Activated CD4-positive, alpha-beta T cell treated with anti-CD3 and anti-CD28 coated beads, Interleukin-2, amount 10 ng/mL, durations not matched to agents 7 days and 5 days (primary cell): ENCODE data around the gene LRP3. TPM values are rescaled to one million over a fixed set of nuclear protein-coding genes. Genes with fewer than 3 reads are reported as not detected.

Source experiments
- CTCF ChIA-PET: fragments of 350-600 bp; sonication (Branson Sonifier 250); formaldehyde crosslinking; loops from one replicate; lab custom pipeline; 2021; ENCODE audit warnings: antibody characterized with exemption; lab: Charles Lee
- POLR2A ChIA-PET: fragments of 350-600 bp; sonication (Branson Sonifier 250); formaldehyde crosslinking; loops from one replicate; lab custom pipeline; 2021; ENCODE audit warnings: antibody characterized with exemption; lab: Charles Lee
- DNase-seq: peaks from one replicate; pipeline ENCODE4 v3.0.0-alpha.2; 2020
- H3K27ac Mint-ChIP-seq: one replicate; pipeline ENCODE4 v1.8.0; 2021; ENCODE audit warnings: mild to moderate bottlenecking, moderate library complexity, mixed read lengths
- H3K27me3 Mint-ChIP-seq: one replicate; pipeline ENCODE4 v1.8.0; 2021; ENCODE audit warnings: mixed read lengths
- H3K36me3 Mint-ChIP-seq: one replicate; pipeline ENCODE4 v1.8.0; 2021; ENCODE audit warnings: low read depth, mixed read lengths
- H3K4me1 Mint-ChIP-seq: one replicate; pipeline ENCODE4 v1.8.0; 2021; ENCODE audit warnings: mixed read lengths
- H3K4me3 Mint-ChIP-seq: one replicate; pipeline ENCODE4 v1.8.0; 2021; ENCODE audit warnings: mild to moderate bottlenecking, moderate library complexity, mixed read lengths
- H3K9me3 Mint-ChIP-seq: one replicate; pipeline ENCODE4 v1.8.0; 2021; ENCODE audit warnings: mixed read lengths
- total RNA-seq, 2 experiments: library from RNA; stranded (reverse); gene quantifications; one replicate each; pipeline ENCODE4 v1.2.3, GENCODE V29; 2021

The LRP3 gene
- total RNA-seq, 2 experiments from 2014 or later = 0.08 to 0.20 TPM

DNA sequence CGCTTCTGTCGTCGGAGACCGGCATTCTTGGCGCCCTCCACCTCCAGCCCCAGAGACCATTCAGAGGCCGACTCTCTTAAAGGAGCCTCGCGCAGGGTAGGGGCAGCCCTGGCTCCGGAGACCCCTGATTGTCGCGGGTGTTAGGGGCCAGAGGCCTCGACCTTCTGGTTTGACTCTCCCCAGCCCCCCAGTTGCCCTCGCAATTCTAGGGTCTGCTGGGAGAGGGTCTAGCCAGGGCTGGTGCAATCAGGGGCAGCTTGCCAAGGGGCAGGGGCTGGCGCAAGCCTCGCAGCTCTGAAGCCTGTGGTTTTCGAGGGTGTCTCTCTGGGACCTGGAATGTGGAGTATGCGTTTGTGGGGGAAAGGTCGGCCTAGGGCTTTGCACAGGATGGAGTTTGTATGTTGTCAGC, 33.1 kb downstream of the LRP3 start:
- H3K4me3 Mint-ChIP-seq = no peak overlapping the region
- ChIA-PET POLR2A (no interaction called here), CTCF (no interaction called here)
- H3K9me3 Mint-ChIP-seq = peaks cover 14% of the 10 kb centered on the region
- no peak overlapping the region for H3K27ac Mint-ChIP-seq
- peaks cover 52% of the 10 kb centered on the region for H3K27me3 Mint-ChIP-seq
- DNase-seq = no peak
- H3K36me3 Mint-ChIP-seq = peaks cover 7% of the 10 kb centered on the region
- H3K4me1 Mint-ChIP-seq = peaks cover 7% of the 10 kb centered on the region

DNA sequence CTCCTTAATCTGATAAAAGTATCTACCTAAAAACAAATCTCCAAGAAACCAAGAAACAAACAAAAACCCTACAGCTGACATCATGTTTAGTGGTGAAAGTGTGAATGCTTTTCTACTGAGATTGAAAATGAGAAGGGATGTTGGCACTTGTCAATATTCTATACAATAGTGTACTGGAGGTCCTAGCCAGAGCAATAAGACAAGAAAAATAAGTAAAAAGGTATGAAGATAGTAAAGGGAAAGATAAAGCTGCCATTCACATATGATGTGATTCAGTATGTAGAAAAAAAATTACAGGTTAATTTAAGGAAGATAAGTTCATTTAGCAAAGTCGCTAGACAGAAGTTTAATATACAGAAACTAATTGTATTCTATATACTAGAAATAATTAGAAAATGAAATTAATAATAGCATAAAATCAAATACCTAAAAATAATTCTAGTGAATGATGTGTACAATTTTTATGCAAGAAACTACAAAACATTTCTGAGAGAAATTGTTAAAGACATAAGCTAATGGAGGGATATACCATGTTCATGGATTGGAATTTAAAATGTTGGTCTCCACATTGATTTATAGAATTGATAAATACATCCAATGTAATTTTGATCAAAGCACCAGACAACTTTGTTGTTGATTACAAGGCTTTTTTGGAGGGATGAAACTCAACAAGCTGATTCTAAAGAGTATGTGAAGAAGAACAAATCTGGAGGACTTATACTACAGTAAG, 33.9 kb downstream of the LRP3 start:
- POLR2A ChIA-PET = no interaction called here
- H3K9me3 Mint-ChIP-seq = peaks cover 14% of the 10 kb centered on the region

DNA sequence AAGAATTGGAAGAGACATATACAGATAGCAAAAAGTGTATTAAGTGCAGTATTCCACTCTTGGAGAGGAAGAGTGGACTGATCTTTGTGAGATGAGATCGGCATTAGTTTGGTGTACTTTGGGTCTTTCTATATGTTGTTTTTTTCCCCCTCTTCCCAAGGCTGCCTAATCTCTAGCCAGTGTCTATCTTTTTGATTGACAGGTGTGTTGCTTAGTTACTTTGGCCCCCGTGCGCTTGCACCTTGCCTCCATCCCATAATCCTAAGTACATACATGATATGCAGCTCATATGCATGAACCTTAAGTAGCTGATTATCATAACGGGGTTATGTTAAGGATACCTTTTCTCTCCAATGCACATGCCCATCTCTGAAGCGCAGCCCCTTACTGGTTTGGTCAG, 35.8 kb downstream of the LRP3 start:
- no peak for DNase-seq
- Mint-ChIP-seq H3K4me1 (peaks cover 6% of the 10 kb centered on the region), H3K4me3 (no peak overlapping the region), H3K36me3 (peaks cover 7% of the 10 kb centered on the region), H3K9me3 (peaks cover 14% of the 10 kb centered on the region), H3K27me3 (peaks cover 32% of the 10 kb centered on the region), H3K27ac (no peak overlapping the region)
- POLR2A ChIA-PET = no interaction called here
- CTCF ChIA-PET = no interaction called here

More for the DNA sequence above, 33.9 kb downstream of the LRP3 start:
- Mint-ChIP-seq H3K27me3 (peaks cover 48% of the 10 kb centered on the region), H3K4me1 (peaks cover 7% of the 10 kb centered on the region), H3K36me3 (peaks cover 7% of the 10 kb centered on the region), H3K27ac (no peak overlapping the region), H3K4me3 (no peak overlapping the region)
- CTCF ChIA-PET = no interaction called here
- DNase-seq = no peak

DNA sequence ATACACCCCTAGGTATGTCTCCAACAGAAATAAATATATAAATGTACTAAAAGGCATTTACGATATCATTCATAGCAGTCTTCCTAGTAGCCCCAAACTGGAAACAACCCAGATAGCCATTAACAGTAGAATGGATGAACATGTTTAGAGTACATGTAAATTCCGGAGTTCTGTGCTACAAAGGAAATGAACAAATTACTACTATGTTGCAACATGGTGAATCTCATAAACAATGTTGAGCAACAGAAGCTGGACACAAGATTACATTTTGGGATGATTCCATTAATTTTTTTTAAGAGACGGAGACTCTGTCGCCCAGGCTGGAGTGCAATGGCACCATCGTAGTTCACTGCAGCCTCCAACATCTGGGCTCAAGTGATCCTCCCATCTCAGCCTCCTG, 37.4 kb downstream of the LRP3 start:
- H3K4me1 Mint-ChIP-seq = peaks cover 8% of the 10 kb centered on the region
- no peak overlapping the region for H3K27ac Mint-ChIP-seq
- peaks cover 14% of the 10 kb centered on the region for H3K9me3 Mint-ChIP-seq
- no peak overlapping the region for H3K4me3 Mint-ChIP-seq
- peaks cover 23% of the 10 kb centered on the region for H3K27me3 Mint-ChIP-seq
- no peak for DNase-seq
- peaks cover 7% of the 10 kb centered on the region for H3K36me3 Mint-ChIP-seq
- POLR2A ChIA-PET = no interaction called here
- CTCF ChIA-PET = no interaction called here

DNA sequence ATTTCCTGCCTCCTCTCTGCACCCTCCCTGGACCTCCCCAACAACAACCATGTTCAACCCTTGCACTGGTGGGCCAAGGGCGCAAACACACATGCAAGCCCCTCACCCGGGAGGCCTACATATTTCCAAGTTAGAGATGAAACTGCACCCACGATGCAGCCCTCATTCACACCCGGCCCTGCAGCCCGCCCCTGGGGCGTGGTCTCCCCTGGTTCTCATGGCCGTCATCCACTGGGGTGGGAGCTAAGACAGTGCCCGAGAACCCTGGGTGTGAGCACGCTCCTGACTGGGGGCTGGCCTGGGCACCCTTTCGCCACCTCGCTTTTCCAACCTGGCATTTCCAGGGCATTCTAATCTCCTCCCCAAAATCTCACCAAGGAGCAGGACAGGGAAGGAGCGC, 38.5 kb downstream of the LRP3 start:
- peaks cover 14% of the 10 kb centered on the region for H3K27me3 Mint-ChIP-seq
- H3K4me1 Mint-ChIP-seq = peaks cover 6% of the 10 kb centered on the region
- H3K9me3 Mint-ChIP-seq = peaks cover 10% of the 10 kb centered on the region
- H3K27ac Mint-ChIP-seq = no peak overlapping the region
- ChIA-PET CTCF (no interaction called here), POLR2A (no interaction called here)
- peaks cover 3% of the 10 kb centered on the region for H3K36me3 Mint-ChIP-seq
- no peak for DNase-seq
- H3K4me3 Mint-ChIP-seq = no peak overlapping the region

DNA sequence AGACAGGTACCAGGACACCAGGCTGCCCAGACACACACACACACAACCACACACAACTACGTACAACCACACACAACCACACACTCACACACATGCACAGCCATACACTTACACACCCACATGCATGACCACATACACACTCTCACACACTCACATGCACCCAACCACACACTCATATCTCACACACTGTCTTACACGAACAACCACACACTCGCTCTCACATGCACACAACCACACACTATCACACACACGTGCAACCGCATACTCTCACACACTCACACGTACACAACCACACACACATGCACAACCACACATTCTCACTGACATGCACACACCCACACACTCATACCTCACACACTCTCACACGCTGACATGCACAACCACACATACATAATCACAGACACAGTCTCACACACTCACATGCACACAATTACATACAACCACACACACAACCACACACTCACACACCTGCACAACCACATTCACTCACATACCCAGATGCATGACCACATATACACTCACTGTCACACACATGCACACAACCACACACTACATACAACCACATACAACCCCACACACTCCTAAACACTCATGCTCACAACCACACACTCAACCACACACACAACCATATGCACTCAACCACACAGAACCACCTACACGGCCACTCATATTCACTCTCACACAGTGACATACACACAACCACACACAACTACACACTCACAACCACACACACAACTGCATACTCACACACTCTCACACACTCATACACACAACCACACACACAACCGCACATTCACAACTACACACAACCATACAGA, 39.1 kb downstream of the LRP3 start:
- CTCF ChIA-PET = interaction anchor here (0.8 kb wide), 1 partner anchor 174 kb away, joined by 3 read pairs; no protein-coding TSS in a partner anchor

DNA sequence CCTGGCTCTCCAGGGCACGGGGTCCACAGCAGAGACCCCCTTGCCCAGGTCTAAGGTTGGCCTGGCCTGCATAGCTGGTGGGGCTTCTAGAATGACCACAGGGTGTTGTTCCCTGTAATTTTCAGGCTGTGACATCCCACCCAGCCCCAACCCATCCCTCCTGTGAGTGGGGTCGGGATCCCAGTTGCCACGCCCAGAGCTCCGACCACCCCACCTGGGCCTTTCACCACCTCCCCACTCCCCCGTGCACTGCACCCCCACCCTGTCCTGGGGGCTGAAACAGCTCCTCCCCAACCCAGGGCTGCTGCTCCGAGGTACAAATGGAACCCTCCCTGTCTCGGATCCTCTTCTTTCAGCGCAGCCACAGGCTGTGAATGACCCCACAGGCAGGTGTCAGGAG, 40.0 kb downstream of the LRP3 start:
- DNase-seq = no peak
- Mint-ChIP-seq H3K27ac (no peak overlapping the region), H3K27me3 (peaks cover 4% of the 10 kb centered on the region), H3K36me3 (no peaks in the 10 kb centered on the region), H3K4me1 (peaks cover 6% of the 10 kb centered on the region), H3K9me3 (no peaks in the 10 kb centered on the region), H3K4me3 (no peak overlapping the region)
- CTCF ChIA-PET = interaction anchor here (0.8 kb wide), 1 partner anchor 173 kb away, joined by 3 read pairs; no protein-coding TSS in a partner anchor
- POLR2A ChIA-PET = no interaction called here

More for the DNA sequence above, 39.1 kb downstream of the LRP3 start:
- Mint-ChIP-seq H3K9me3 (peaks cover 6% of the 10 kb centered on the region), H3K36me3 (no peaks in the 10 kb centered on the region), H3K27me3 (peaks cover 10% of the 10 kb centered on the region), H3K4me3 (no peak overlapping the region), H3K27ac (no peak overlapping the region), H3K4me1 (peaks cover 6% of the 10 kb centered on the region)
- no peak for DNase-seq
- POLR2A ChIA-PET = no interaction called here

DNA sequence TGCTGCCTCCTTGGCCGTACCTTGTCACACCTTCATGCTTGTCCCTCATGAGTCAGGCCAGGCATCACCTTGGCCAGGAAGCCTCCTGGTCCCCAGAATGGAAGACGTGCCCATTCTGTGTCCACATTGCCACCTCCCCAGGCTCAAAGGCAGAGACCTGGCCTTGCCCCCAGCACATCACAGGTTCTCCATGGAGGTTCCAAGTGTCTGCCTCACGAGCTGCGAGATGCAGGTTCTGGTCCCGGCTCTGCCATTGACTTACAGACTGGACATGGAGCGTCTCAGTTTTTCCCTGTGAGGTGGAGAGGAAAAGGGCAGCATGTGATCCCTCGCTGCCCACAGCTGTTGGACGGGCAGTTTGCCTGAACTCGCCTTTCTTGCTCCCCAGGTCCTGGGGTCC, 40.6 kb downstream of the LRP3 start:
- POLR2A ChIA-PET = no interaction called here
- no peak for DNase-seq
- no peaks in the 10 kb centered on the region for H3K36me3 Mint-ChIP-seq
- H3K4me3 Mint-ChIP-seq = no peak overlapping the region
- H3K9me3 Mint-ChIP-seq = no peaks in the 10 kb centered on the region
- H3K27me3 Mint-ChIP-seq = peaks cover 4% of the 10 kb centered on the region
- CTCF ChIA-PET = interaction anchor here (0.6 to 1.4 kb wide), 5 partner anchors 21 to 868 kb away, joined by 3 to 6 read pairs (median 4); no protein-coding TSS in a partner anchor
- H3K27ac Mint-ChIP-seq = no peak overlapping the region
- peaks cover 6% of the 10 kb centered on the region for H3K4me1 Mint-ChIP-seq

DNA sequence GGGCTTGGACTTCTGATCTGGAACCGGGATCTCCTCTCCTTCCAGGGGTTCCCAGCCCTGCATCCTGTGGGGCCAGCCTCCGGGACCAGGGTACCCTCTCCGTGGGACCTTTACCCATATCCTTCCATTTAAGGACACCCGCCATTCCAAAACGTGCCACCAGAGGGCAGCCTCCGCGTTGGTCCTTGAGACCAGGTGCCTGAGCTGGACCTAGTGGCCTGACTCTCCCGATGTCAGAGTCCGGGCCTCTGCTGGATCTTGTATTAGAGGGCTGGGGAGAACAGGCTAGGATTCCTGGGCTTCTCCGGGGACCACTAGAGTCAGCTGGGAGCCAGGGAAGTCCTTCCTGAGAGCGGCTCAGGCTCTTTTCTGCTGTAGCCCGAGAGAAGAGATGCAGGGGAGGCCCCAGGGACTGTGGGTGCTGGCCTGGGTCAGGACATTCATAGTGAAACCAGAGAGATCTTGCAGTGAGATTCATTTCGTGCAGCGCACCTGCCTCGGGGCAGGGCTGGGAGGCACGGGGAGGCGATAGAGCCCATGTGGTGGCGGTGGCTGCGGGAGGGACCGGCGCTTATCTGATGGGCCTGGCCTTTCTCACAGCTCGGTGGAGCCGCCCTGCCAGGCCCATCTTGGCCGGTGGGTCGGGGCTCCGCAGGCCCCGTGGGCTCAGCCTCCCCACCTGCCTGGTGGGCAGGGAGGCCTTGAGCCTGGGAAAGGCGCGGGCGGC, 41.3 kb downstream of the LRP3 start:
- ChIA-PET CTCF (interaction anchor here (0.6 to 1.4 kb wide), 10 partner anchors 20 to 867 kb away, joined by 3 to 6 read pairs (median 4); no protein-coding TSS in a partner anchor), POLR2A (no interaction called here)
- H3K27ac Mint-ChIP-seq = no peak overlapping the region

DNA sequence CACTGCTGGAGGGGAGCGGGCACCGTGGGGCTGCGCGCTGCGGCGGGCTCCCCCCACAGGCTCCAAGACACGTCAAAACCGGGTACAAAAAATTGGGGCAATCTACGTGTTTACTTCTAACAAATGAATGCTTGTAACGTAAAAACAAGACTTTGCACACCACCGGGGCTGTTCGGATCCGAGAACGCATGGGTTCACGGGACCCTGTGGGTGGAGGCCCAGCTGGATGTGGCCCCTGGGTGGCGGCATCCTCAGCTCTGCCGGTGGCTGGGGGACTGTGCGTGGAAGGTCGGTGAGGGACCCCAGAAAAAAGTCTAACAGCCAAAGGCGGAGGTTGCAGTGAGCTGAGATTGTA, 41.8 kb downstream of the LRP3 start:
- no peaks in the 10 kb centered on the region for H3K9me3 Mint-ChIP-seq
- no peak for DNase-seq

More for the DNA sequence above, 41.3 kb downstream of the LRP3 start:
- no peaks in the 10 kb centered on the region for H3K9me3 Mint-ChIP-seq
- no peaks in the 10 kb centered on the region for H3K36me3 Mint-ChIP-seq
- H3K4me3 Mint-ChIP-seq = no peak overlapping the region
- H3K4me1 Mint-ChIP-seq = peaks cover 6% of the 10 kb centered on the region
- peak; percentile 74 for DNase-seq
- peaks cover 4% of the 10 kb centered on the region for H3K27me3 Mint-ChIP-seq

DNA sequence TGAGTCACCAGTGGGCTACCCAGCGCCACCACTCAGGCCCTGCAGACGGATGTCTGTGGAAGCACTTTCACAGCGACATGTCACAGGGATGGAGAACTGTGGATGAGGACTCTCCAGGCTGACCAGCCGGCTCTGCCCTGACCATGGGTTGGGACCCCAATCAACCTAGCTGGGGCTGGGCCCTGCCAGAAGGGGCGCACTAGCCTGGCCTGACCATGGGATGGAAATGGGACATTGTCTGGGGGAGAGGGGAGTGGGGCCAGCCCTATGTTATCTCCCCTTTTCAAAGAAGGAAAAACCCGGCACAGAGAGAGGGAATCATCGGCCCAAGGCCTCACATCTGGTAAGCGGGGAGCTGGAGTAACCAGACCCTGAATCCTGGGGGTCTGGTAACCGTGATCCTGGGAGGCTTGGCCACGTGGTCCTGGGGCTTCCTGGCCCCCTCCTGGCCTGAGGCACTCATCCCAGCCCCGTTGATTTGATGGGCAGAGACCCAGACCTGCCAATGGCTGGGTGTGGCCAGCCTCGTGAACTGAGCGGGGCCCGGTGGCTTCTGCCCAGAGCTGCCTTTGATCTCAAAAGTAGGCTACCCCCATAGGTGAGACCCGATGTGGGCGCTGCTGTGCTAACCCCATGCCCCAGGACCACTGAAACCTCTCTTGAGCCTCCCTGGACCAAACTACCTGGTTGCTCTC, 42.7 kb downstream of the LRP3 start:
- no peak overlapping the region for H3K27ac Mint-ChIP-seq
- POLR2A ChIA-PET = no interaction called here
- no peaks in the 10 kb centered on the region for H3K9me3 Mint-ChIP-seq
- no peak overlapping the region for H3K4me3 Mint-ChIP-seq
- CTCF ChIA-PET = interaction anchor here (1.0 kb wide), 1 partner anchor 170 kb away, joined by 6 read pairs; no protein-coding TSS in a partner anchor
- no peaks in the 10 kb centered on the region for H3K27me3 Mint-ChIP-seq
- peaks cover 6% of the 10 kb centered on the region for H3K4me1 Mint-ChIP-seq
- H3K36me3 Mint-ChIP-seq = no peaks in the 10 kb centered on the region
- no peak for DNase-seq

More for the DNA sequence above, 41.8 kb downstream of the LRP3 start:
- ChIA-PET CTCF (interaction anchor here (0.7 to 1.1 kb wide), 6 partner anchors 20 to 171 kb away, joined by 3 to 6 read pairs (median 4); no protein-coding TSS in a partner anchor), POLR2A (no interaction called here)
- Mint-ChIP-seq H3K27ac (no peak overlapping the region), H3K36me3 (no peaks in the 10 kb centered on the region), H3K4me3 (no peak overlapping the region), H3K4me1 (peaks cover 6% of the 10 kb centered on the region), H3K27me3 (peaks cover under 1% of the 10 kb centered on the region)
